Adrenal gland (tissue), 5 donors: ENCODE results near the gene VKORC1.

Source experiments
- POLR2A ChIP-seq, 2 donors: fragments of 450-650 bp; IDR thresholded peaks; one replicate each; pipeline ENCODE4 v1.6.1; 2017; ENCODE audit warnings: antibody characterized with exemption in 2 of 2, mild to moderate bottlenecking in 2 of 2, moderate library complexity in 1 of 2
- TF ChIP-seq, protein P1 (sequence below), 6 experiments: fragments of 450-650 bp in 4 of 6; fragments of 200-600 bp in 2 of 6; sonication (generic) in 1 of 6; IDR thresholded peaks; 1 replicate in 5 of 6; 2 replicates in 1 of 6; pipeline versions ENCODE4 v1.5.1 to v1.8.0; 2016 to 2021; ENCODE audit warnings: antibody characterized with exemption in 6 of 6, mild to moderate bottlenecking in 2 of 6, moderate library complexity in 1 of 6
- donor health status: DM: no; HTN: no; CAD: no.

DNA sequence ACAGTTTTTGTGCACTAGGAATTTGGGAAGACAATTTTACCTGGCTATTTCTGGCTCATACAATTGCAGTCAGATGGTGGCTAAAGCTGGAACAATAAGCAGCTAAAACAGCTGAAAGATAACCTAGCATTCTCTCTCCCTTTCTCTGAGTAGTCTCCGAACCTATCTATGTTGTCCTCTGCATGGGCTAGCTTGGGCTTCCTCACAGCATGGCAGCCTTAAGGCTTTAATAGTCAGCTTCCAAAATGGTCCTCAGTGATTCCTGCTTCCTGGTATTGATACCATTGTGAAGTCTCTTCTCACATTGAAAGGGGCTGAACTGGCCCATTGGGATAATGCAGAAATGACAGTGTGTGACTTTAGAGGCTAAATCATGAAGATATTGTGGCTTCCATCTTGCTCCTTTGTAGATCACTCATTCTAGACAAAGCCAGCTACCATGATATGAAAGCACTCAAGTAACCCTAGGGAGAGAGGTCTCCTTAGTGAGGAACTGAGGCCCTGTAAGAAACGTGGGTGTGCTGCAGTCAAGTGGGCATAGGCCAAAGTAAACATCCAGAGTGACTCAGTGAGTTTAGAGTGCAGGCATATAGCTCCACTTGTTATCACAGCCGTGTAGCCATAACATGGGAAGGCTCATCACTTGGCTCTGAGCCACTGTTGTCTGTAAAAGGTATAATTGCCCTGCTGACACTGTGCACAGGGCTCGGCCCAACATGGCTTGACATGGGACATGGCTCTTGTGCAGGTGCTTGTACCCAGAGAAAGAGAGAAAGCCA is 5.5 kb upstream of the VKORC1 start:
- TF ChIP-seq, protein P1, sequence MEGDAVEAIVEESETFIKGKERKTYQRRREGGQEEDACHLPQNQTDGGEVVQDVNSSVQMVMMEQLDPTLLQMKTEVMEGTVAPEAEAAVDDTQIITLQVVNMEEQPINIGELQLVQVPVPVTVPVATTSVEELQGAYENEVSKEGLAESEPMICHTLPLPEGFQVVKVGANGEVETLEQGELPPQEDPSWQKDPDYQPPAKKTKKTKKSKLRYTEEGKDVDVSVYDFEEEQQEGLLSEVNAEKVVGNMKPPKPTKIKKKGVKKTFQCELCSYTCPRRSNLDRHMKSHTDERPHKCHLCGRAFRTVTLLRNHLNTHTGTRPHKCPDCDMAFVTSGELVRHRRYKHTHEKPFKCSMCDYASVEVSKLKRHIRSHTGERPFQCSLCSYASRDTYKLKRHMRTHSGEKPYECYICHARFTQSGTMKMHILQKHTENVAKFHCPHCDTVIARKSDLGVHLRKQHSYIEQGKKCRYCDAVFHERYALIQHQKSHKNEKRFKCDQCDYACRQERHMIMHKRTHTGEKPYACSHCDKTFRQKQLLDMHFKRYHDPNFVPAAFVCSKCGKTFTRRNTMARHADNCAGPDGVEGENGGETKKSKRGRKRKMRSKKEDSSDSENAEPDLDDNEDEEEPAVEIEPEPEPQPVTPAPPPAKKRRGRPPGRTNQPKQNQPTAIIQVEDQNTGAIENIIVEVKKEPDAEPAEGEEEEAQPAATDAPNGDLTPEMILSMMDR (IDR thresholded peaks at IDR 0.05), result no peak
- no peak for TF ChIP-seq POLR2A (IDR thresholded peaks at IDR 0.05)
